GM19324 (cell line): ENCODE results near the gene FAM185A.
"Not testable (repeated sequence)": the region's sequence is repeated elsewhere in the genome, so short reads cannot be mapped to it uniquely, and the experiment has no call there.

ENCODE experiments used
- ATAC-seq: cut with Tn5 transposase; IDR thresholded peaks from one replicate; pipeline ENCODE4 v1.9.1; 2021; ENCODE audit warnings: mild to moderate bottlenecking, moderate library complexity; ENCODE audit not compliant: unreplicated experiment, low FRiP score

FAM185A gene

DNA sequence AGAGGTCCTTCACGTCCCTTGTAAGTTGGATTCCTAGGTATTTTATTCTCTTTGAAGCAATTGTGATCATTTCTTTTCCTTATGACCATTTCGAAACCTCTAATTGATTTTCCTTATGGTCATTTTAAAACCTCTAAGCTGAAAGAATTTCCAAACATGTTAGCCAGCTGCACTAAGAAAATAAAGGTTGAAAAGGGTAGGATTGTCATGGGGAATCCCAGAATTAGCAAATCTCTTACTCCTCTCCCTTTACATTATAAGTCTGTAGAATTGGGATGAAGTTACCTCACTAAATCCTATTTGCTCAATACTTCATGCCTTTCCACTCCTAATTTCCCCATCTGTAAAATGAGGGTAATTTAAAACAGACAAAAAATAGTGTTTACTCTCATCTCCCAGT, 79.5 kb downstream of the FAM185A start:
- ATAC-seq: no peak

DNA sequence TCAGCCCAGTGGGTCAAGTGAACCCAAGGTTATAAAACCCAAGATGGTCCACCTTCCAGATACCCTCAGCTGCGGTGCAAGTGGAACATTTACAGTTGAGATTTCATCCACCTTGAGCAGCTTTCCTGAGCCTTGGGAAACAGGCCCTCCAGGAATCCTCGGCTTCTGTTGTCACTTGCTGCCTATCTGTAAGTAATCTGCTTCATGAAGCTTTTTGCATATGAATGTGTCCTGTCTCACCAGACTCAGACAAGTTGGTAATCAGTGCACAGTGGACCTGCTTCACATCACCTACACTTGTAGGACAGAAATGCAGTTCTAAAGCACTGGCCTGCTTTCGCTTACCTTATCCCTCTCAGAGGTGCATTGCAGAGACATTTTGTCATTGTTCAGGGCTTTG, 80.3 kb downstream of the FAM185A start:
- no peak for ATAC-seq

DNA sequence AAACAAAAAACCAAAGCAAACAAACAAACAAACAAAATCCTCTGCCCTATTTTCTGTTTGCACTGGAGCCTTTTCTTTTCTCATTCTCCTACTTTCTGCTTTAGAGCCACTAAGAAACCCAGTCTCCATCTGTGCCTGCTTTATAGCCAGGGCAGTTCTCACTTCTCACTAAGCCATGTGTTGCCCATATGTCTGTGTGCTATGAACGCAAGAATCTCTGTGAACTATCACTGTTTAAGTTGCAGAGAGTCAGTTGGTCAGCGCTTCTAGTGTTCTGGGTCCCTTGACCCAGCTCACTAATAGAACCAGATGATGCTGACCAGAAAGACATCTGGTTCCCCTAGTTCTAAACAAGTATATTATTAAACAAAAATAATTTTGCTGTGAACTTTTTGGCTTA, 81.4 kb downstream of the FAM185A start:
- ATAC-seq: no peak

DNA sequence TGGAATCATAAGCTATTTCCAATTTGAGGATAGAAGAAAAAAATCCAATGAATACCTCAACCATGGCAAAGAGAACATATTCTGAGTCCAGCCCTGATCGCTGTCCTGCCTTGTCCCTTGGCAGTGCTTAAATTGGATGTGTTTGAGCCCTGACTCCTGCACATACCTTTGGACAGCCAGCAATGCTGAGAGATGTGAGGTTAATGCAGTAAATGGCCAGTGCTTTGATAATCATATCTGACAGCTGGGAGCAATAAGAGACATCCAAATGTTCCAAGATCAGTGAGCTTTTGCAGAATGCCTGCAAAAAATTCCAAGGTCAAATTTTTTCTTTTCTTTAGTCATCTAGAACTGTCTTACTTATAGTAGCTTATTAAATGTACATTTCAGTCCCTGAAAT, 83.9 kb downstream of the FAM185A start:
- ATAC-seq: no peak

DNA sequence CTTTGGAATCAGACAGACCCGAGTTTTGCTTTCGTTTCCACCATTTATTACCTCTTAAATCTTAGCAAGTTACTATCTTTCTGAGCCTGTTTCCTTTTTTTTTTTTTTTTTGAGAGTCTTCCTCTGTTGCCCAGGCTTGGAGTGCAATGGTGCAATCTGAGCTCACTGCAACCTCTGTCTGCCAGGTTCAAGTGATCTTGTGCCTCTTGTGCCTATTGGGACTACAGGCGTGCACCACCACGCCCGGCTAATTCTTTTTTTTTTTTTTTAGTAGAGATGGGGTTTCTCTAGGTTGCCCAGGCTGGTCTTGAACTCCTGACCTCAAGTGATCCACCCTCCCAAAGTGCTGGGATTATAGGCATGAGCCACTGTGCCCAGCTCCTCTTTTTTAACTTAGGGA, 84.5 kb downstream of the FAM185A start:
- ATAC-seq: no peak

DNA sequence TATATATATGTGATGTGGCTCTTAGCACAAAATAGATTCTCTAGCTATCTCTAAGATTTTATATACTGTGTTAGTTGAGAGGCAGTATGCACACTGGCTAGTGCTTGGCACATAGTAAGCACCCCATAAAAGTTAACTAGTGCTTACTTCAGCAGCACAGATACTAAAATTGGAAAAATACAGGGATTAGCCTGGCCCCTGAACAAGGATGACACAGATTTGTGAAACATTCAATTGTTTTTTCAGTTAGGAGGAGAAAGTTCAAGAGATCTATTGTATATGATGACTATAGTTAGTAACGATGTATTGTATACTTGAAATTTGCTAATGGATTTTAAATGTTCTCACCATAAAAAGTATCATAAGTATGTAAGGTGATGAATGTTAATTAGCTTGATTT, 85.7 kb downstream of the FAM185A start:
- ATAC-seq: no peak

DNA sequence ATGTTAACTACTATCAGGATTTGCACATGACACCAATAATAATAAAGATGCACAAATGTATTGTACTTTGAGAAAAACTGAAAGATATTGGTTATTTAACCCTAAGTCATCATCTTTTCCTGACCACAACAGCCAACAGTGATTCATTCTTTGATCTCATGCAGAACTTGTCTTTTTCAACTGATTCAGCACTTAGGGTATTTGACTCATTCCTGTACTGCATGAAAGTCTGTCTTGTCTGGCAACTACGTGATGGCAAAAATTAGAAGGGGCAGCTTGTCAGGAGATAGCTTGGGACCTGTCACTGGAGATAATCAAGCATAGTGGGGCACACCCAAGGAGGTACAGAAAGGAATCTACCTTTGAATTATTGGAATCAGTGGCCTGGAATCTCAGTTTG, 86.2 kb downstream of the FAM185A start:
- ATAC-seq: no peak

DNA sequence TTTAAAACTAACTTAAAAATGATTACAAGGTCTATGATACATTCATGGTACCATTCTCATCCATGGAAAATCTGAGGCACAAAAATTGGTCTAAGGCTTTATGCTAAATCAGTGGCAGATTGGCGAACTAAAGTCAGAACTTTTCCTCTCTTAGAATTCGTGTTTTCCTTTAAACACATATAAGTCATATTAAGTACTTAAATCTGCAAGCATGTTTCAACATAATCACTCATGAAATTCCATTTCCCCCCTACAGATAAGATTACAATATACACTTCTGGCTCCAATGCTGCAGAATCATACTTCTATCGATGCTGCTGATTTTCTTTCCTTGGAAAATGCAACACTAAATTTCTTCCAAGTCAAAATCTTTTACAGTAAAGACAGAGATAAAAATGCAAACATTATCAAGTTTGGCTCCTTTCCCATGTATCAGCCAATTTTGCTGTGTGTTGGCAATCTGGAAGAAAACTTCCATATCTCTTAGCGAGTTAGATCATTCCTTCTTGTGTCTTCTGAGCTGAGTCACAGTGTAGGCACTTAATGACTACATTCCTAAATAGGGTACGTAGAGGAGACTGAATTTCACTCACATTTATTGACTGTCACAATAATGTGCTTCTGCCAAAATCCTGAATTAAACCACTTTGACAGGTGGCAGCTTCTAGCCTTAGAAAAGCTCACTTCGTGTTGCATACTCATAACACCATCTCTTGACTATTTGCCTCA, 87.6 kb downstream of the FAM185A start:
- no peak for ATAC-seq

DNA sequence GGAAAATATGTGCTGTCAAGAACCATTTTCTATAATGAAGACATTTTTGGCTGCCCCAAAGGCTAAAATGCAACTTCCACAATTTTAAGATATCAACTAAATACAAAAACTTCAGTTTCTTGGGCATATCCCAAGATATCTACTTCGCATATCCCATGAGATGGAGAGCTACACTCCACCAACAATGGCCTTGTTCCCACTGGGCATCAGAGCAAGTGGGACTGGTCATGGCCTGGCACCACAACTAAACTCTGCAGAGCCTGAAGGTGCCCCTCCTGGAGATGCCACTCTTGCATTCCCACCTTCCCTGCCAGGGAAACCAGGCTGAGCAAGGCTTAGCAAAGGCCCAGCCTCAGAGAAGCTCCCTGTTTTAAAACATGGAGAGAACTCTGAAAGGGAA, 88.2 kb downstream of the FAM185A start:
- no peak for ATAC-seq

DNA sequence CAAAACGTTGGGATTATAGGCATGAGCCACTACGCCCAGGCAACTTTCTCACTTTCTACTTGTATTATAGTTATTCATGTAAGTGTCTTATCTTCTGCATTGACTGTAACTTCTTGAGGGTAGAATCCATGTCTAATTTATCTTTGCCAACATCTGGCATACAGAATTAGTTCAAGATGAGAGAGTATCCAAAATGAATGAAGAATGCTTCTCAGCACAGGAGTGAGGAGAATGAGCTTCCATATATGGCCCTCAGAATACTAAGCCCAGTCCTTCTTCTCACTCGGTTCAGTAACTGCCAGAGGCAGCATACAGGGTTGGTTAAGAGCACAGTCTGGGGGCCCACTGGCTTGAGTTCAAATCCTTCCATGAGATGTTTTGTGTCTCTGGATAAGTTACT, 89.0 kb downstream of the FAM185A start:
- ATAC-seq: no peak

DNA sequence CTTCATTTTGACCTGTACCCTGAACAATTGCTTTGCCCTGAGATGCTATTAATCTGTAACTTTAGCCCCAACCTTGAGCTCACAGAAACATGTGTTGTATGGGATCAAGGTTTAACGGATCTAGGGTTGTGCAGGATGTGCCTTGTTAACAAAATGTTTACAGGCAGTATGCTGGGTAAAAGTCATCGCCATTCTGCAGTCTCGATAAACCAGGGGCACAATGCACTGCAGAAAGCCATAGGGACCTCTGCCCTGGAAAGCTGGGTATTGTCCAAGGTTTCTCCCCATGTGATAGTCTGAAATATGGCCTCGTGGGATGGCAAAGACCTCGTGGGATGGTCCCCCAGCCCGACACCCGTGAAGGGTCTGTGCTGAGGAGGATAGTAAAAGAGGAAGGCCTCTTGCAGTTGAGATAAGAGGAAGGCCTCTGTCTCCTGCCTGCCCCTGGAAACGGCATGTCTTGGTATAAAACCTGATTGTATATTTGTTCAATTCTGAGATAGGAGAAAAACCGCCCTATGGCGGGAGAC, 89.8 kb downstream of the FAM185A start:
- not testable (repeated sequence) for ATAC-seq

DNA sequence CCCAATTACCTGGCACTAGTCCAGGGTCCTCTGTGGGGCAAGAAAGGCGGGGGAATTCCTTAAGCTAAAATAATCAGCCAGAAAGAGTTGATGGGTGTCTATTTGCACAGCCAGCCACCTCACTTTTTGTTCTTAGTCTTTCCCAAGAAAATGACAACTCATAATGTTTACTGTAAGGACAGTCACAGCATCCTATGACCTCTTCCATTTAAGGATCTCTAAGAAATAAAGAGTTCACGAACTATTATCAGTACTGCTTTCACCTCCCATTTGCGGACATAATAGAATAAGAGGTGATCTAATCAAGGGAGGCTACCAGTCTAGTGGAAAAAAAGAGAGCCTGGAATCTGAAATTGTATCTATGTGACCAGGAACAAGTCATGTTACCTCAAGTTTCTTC, 91.6 kb downstream of the FAM185A start:
- ATAC-seq: no peak

DNA sequence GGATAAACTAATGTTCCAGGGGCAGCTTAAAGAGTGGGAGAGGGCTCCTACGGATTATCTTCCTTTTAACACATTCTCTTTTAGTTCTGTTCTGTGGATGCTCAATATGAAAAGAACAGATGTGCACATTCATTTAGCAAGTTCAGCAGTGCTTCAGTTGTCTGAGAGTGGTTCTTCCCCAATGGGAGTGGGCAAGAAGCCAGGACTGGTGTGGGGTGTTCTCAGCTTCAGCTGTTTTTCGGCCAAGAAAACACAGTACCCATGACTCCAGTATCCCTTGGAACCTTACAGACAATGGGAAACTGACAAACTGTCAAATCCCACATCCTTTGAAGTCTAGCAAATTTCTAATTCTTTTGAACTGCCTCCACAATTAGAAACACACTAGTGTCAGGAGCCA, 92.5 kb downstream of the FAM185A start:
- ATAC-seq: no peak

DNA sequence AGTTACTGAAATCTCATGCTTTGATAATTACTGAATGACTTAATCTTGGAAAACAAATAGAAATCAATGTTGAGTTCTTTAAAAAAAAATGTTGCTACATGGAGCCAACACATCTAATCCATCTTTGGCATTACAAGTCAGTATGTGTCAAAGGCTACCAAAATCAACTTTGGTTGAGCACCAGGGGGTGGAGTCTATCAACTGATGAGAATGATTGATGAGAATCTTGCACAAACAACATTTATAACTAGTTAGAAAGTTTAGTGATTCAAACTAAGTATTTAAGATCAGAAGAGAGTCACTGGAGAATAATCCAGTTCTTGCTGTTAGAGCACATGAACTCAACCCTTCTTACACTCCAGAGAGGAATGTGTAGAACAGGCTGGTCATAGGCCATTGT, 93.5 kb downstream of the FAM185A start:
- ATAC-seq: no peak

DNA sequence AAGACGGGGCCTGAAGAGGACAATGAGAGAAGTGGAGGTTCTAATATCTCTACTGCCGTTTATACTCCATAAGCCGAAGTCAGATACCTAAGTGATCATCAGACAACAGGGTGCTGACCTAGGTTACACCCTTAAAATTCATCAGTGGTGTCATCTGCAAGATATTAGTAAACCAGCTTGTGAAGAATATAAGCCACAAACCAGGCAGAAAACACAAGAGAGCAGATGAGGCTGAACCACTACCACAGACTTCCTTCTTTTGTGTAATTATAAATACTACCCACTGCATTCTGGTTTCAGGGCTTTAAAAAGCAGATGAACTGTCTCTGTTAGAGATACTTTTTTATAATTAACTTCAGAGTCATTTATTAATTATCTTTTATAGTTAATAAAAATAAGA, 95.1 kb downstream of the FAM185A start:
- no peak for ATAC-seq

DNA sequence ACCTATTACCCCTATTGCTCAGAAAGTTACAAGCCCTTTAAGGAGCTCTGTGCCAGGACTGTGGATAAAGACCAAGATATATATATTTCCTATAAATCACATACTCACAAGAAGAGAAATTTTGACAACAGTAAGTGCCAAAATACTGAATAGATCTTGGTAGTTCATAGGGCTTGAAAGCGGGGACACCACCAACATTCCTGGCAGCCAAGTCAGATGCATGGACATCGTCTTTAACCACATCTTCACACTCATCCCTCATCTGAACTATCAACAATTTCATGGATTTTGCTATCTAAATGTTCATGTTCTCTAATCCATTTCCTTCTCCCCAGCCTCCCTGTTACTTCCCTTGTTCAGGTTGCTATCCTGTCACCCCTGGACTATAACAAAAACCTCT, 96.5 kb downstream of the FAM185A start:
- ATAC-seq: no peak

DNA sequence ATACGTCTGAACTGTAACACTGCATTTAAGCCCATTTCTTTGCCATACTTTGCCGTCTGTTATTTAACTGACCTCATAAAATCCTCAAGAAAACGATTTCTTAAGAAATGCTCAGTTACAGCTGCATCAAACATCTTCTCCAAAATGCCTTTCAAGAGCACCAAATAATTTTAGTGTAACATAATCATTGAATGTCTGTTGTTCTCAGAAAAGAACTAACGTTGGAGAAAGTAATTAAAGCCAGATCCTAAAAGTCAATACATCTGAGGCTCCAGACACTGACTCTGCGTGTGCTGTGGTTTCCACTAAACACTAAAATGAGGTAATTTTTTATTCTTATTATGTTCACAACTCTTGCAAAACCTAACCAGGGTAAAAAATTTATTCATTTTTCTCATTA, 100.3 kb downstream of the FAM185A start:
- no peak for ATAC-seq

DNA sequence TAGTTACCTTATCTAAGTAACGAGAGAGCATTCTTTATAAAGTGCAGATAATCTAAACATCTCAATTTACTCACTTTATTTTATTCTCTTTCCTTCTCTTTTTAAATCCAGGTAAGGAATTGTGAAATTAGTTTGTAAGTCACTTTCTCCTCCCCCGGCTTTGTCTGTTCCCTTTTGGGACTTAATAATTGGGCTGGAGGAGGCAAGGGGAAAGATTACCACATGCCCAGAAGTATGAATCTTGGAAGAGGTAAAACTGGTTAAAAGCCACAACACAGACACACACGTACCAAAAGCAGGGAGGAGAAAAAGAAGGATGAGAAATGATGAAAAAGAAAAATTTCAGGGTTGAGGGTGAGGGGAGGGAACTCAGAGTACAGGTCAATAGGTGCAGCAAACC, 100.7 kb downstream of the FAM185A start:
- no peak for ATAC-seq

DNA sequence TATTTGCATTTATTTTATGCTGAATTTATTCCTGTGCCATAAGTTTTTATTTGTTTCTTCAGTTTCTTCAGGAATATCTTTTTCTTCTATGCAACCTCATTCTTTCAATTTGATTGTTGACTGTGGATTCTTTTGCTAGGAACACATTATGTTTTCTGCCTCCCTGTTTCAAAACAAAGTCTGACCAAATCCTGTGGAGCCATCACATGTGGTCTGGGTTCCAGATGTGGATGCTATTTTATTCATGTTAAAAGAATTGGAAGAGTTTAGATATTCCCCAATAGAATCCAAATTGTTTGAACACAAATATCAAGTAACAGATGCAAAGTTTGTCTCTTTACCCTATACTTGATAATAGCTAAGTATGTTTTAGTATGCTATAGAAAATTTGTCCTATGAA, 107.2 kb downstream of the FAM185A start:
- no peak for ATAC-seq
